DOHH2 (cell line): Measurements from ENCODE around the gene P2RY11.

ENCODE experiments used
- H3F3A ChIP-seq: fragments of 200-600 bp; sonication (generic), shearing (Covaris generic); 2 replicates; pipeline ENCODE4 v1.6.0; 2016; ENCODE audit warnings: antibody characterized with exemption, mild to moderate bottlenecking; ENCODE audit not compliant: control insufficient read depth, insufficient read depth
- H3K27ac ChIP-seq: fragments of 200-600 bp; sonication (generic); 2 replicates; pipeline ENCODE4 v1.5.1; 2014; ENCODE audit warnings: low read depth, mild to moderate bottlenecking, low read length, moderate library complexity
- H3K27me3 ChIP-seq: fragments of 200-600 bp; sonication (generic); 2 replicates; pipeline ENCODE4 v1.6.1; 2014; ENCODE audit warnings: mild to moderate bottlenecking, low read length, mixed read lengths; ENCODE audit not compliant: control insufficient read depth
- H3K36me3 ChIP-seq: fragments of 200-600 bp; sonication (generic); 2 replicates; pipeline ENCODE4 v1.6.1; 2014; ENCODE audit warnings: mild to moderate bottlenecking, low read length, moderate library complexity, mixed read lengths; ENCODE audit not compliant: control insufficient read depth
- H3K4me1 ChIP-seq: fragments of 200-600 bp; sonication (generic); 2 replicates; pipeline ENCODE4 v1.6.1; 2014; ENCODE audit warnings: mild to moderate bottlenecking, low read length, mixed read lengths; ENCODE audit not compliant: control insufficient read depth
- H3K4me2 ChIP-seq: fragments of 200-600 bp; sonication (generic); 2 replicates; pipeline ENCODE4 v1.6.0; 2014; ENCODE audit warnings: mild to moderate bottlenecking, low read length, moderate library complexity
- H3K4me3 ChIP-seq: fragments of 200-600 bp; sonication (generic); 2 replicates; pipeline ENCODE4 v1.5.1; 2014; ENCODE audit warnings: mild to moderate bottlenecking, low read length, mixed read lengths
- H3K79me2 ChIP-seq: fragments of 200-600 bp; sonication (generic); 2 replicates; pipeline ENCODE4 v1.6.1; 2014; ENCODE audit warnings: mild to moderate bottlenecking, low read length, mixed read lengths; ENCODE audit not compliant: control insufficient read depth
- H3K9me2 ChIP-seq: fragments of 200-600 bp; sonication (generic); replicated peaks from 2 replicates; pipeline ENCODE4 v1.6.1; 2014; ENCODE audit warnings: mild to moderate bottlenecking, low read length, mixed read lengths; ENCODE audit not compliant: control insufficient read depth
- H3K9me3 ChIP-seq: fragments of 200-600 bp; sonication (generic); 2 replicates; pipeline ENCODE4 v1.6.1; 2014; ENCODE audit warnings: antibody characterized with exemption, low read length, mixed read lengths; ENCODE audit not compliant: control insufficient read depth, insufficient read depth
- H4K20me1 ChIP-seq: fragments of 200-600 bp; sonication (generic); 2 replicates; pipeline ENCODE4 v1.6.0; 2014; ENCODE audit warnings: low read depth, mild to moderate bottlenecking, antibody characterized with exemption, low read length, moderate library complexity; ENCODE audit not compliant: control insufficient read depth, insufficient read depth
- EZH2phosphoT487 ChIP-seq: fragments of 200-600 bp; sonication (generic); IDR thresholded peaks from 2 replicates; pipeline ENCODE4 v1.6.1; 2017; ENCODE audit warnings: borderline replicate concordance, mild to moderate bottlenecking, antibody characterized with exemption, low read length, moderate library complexity, mixed read lengths
- TF ChIP-seq, protein P1 (sequence below): fragments of 200-600 bp; sonication (generic); IDR thresholded peaks from one replicate; pipeline ENCODE4 v1.5.1; 2014; ENCODE audit warnings: antibody characterized with exemption, mild to moderate bottlenecking, low read depth, low read length; ENCODE audit not compliant: poor library complexity, severe bottlenecking

The P2RY11 gene

DNA sequence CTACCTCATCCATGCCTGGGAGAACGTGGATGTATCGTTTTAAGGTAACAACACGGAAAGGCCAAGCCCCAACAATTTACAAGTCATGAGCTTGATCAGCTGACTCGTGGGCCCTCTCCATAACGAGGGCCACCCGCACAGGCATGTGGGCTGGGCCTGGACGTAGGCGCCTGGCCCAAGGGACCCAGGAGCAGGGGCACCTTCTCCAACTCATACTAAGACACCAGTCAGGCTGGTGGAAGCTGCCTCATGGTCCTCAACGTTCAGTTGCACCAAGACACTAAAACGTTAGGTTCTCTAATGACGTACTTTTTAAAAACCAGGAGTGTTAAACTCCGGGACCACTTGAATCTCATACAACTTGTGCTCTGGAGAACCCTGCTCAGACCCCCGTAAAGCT lies 30.0 kb downstream of the P2RY11 start:
- Histone ChIP-seq H3K27ac (no peak overlapping the region), H3K36me3 (peaks cover 99% of the 10 kb centered on the region), H3K9me3 (no peaks in the 10 kb centered on the region), H3K9me2 (no peaks in the 10 kb centered on the region), H3K4me2 (no peak overlapping the region), H3K4me1 (no peaks in the 10 kb centered on the region), H3K27me3 (no peaks in the 10 kb centered on the region), H3K4me3 (no peak overlapping the region), H4K20me1 (peaks cover 18% of the 10 kb centered on the region; the same call in 1 of the 2 replicates), H3K79me2 (peaks cover 55% of the 10 kb centered on the region), H3F3A (peaks cover 11% of the 10 kb centered on the region)
- TF ChIP-seq EZH2phosphoT487: no peak
- TF ChIP-seq, protein P1, sequence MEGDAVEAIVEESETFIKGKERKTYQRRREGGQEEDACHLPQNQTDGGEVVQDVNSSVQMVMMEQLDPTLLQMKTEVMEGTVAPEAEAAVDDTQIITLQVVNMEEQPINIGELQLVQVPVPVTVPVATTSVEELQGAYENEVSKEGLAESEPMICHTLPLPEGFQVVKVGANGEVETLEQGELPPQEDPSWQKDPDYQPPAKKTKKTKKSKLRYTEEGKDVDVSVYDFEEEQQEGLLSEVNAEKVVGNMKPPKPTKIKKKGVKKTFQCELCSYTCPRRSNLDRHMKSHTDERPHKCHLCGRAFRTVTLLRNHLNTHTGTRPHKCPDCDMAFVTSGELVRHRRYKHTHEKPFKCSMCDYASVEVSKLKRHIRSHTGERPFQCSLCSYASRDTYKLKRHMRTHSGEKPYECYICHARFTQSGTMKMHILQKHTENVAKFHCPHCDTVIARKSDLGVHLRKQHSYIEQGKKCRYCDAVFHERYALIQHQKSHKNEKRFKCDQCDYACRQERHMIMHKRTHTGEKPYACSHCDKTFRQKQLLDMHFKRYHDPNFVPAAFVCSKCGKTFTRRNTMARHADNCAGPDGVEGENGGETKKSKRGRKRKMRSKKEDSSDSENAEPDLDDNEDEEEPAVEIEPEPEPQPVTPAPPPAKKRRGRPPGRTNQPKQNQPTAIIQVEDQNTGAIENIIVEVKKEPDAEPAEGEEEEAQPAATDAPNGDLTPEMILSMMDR: no peak

DNA sequence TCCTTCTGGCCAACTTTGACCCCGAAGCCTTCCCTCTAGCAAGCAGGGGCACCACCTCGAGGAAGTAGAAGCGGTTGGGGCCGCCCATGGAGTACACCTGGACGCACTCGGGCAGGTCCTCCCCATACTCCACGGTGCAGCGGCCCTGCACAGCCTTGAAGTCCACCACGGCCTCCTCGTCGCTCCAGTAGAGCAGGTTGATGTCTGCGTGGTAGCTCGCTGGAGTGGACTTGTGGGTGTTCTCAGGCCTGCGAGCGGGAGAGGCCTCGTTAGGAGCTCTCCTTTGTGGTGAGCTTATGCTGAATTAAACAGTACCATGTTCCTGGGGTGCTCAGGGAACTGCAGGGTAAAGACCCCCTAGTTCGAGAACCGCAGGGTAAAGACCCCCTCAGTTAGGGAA lies 30.5 kb downstream of the P2RY11 start:
- H3K4me3 ChIP-seq: no peak overlapping the region
- TF ChIP-seq, protein P1: no peak
- TF ChIP-seq EZH2phosphoT487: no peak
- H3K4me2 ChIP-seq: no peak overlapping the region
- H3K27ac ChIP-seq: no peak overlapping the region
- peaks cover 56% of the 10 kb centered on the region for H3K79me2 ChIP-seq
- peaks cover 11% of the 10 kb centered on the region for H3F3A ChIP-seq
- H3K9me2 ChIP-seq: no peaks in the 10 kb centered on the region
- peaks cover 100% of the 10 kb centered on the region for H3K36me3 ChIP-seq
- peaks cover 18% of the 10 kb centered on the region; the same call in 1 of the 2 replicates for H4K20me1 ChIP-seq
- no peaks in the 10 kb centered on the region for H3K27me3 ChIP-seq
- H3K4me1 ChIP-seq: no peaks in the 10 kb centered on the region
- H3K9me3 ChIP-seq: no peaks in the 10 kb centered on the region

DNA sequence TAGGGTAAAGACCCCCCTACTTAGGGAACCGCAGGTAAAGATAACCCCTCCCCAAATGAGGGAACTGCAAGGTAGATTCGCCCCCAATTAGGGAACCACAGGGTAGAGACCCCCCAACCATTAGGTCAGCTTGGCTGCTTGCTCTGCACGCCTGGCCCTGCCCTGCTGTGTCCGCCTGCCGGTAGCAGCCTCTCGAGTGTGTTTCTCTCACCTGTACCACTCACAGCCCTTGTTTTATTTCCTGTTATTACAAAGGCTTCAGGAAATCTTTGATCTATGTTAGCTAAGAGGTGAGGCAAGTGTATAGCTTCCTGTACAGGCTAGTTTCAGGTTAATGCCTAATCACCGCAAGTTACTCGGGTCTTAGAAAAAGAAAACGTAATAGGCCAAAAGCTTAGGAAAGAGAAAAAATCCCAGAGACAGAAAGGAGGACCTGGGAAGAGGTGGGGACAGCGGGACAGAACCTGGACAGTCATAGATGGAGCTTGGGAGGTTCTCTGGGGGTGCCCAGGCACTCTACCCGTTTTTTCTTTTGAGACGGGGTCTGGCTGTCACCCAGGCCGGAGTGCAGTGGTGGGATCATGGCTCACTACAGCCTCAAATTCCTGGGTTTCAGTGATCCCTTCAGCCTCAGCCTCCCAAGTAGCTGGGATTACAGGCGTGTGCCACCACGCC lies 31.3 kb downstream of the P2RY11 start:
- Histone ChIP-seq H4K20me1 (peaks cover 18% of the 10 kb centered on the region; the same call in 1 of the 2 replicates), H3K4me3 (no peak overlapping the region), H3K4me1 (no peaks in the 10 kb centered on the region), H3F3A (peaks cover 11% of the 10 kb centered on the region), H3K4me2 (no peak overlapping the region), H3K9me2 (no peaks in the 10 kb centered on the region), H3K27ac (no peak overlapping the region), H3K79me2 (peaks cover 55% of the 10 kb centered on the region), H3K27me3 (no peaks in the 10 kb centered on the region), H3K36me3 (peaks cover 98% of the 10 kb centered on the region), H3K9me3 (no peaks in the 10 kb centered on the region)
- TF ChIP-seq EZH2phosphoT487: no peak
- TF ChIP-seq, protein P1: no peak
